ENCODE results near the gene MAMLD1.

Gene MAMLD1

DNA sequence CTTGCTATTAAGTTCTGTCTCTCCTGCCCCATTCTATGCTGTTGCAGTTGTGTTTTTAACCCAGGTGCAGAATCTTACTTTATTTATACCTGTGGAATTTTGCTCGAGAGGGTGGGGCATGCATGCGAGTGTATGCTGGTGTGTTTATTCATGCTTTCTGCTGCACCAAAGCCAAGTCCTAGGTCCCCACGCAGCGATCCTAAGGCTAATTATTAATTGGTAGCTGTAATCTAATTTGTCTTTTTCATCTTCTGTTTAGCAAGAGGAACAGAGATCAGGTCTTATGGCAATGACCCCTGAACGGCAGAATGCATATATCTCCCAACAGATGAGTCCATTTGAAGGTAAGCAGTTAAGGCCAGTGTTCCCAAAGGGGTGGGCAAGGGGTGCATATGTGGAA, 146.6 kb downstream of the MAMLD1 start:
- Histone ChIP-seq H3K4me3 (replicated peaks; ENCODE audit: insufficient read depth, low read length) (no peak overlapping the region), H3K27me3 (ENCODE audit: insufficient read depth, poor library complexity, severe bottlenecking) (no peaks in the 10 kb centered on the region), H3K27ac (replicated peaks) (no peak overlapping the region)
- no peak for DNase-seq (ENCODE audit: low read depth in 1 of 2, low spot score in 1 of 2)
- TF ChIP-seq POLR2AphosphoS5 (IDR thresholded peaks at IDR 0.05; ENCODE audit: low read depth) = no peak
- TF ChIP-seq, protein P1, sequence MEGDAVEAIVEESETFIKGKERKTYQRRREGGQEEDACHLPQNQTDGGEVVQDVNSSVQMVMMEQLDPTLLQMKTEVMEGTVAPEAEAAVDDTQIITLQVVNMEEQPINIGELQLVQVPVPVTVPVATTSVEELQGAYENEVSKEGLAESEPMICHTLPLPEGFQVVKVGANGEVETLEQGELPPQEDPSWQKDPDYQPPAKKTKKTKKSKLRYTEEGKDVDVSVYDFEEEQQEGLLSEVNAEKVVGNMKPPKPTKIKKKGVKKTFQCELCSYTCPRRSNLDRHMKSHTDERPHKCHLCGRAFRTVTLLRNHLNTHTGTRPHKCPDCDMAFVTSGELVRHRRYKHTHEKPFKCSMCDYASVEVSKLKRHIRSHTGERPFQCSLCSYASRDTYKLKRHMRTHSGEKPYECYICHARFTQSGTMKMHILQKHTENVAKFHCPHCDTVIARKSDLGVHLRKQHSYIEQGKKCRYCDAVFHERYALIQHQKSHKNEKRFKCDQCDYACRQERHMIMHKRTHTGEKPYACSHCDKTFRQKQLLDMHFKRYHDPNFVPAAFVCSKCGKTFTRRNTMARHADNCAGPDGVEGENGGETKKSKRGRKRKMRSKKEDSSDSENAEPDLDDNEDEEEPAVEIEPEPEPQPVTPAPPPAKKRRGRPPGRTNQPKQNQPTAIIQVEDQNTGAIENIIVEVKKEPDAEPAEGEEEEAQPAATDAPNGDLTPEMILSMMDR (IDR thresholded peaks at IDR 0.05; ENCODE audit: insufficient read depth, low read length) = no peak
- TF ChIP-seq, protein P2, sequence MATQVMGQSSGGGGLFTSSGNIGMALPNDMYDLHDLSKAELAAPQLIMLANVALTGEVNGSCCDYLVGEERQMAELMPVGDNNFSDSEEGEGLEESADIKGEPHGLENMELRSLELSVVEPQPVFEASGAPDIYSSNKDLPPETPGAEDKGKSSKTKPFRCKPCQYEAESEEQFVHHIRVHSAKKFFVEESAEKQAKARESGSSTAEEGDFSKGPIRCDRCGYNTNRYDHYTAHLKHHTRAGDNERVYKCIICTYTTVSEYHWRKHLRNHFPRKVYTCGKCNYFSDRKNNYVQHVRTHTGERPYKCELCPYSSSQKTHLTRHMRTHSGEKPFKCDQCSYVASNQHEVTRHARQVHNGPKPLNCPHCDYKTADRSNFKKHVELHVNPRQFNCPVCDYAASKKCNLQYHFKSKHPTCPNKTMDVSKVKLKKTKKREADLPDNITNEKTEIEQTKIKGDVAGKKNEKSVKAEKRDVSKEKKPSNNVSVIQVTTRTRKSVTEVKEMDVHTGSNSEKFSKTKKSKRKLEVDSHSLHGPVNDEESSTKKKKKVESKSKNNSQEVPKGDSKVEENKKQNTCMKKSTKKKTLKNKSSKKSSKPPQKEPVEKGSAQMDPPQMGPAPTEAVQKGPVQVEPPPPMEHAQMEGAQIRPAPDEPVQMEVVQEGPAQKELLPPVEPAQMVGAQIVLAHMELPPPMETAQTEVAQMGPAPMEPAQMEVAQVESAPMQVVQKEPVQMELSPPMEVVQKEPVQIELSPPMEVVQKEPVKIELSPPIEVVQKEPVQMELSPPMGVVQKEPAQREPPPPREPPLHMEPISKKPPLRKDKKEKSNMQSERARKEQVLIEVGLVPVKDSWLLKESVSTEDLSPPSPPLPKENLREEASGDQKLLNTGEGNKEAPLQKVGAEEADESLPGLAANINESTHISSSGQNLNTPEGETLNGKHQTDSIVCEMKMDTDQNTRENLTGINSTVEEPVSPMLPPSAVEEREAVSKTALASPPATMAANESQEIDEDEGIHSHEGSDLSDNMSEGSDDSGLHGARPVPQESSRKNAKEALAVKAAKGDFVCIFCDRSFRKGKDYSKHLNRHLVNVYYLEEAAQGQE (IDR thresholded peaks at IDR 0.05; ENCODE audit: insufficient replicate concordance, low read depth) = no peak
- no peak for TF ChIP-seq GABPA (IDR thresholded peaks at IDR 0.05; ENCODE audit: low read depth)
- no peak for TF ChIP-seq SPI1 (IDR thresholded peaks at IDR 0.05; ENCODE audit: borderline replicate concordance, low read depth)

DNA sequence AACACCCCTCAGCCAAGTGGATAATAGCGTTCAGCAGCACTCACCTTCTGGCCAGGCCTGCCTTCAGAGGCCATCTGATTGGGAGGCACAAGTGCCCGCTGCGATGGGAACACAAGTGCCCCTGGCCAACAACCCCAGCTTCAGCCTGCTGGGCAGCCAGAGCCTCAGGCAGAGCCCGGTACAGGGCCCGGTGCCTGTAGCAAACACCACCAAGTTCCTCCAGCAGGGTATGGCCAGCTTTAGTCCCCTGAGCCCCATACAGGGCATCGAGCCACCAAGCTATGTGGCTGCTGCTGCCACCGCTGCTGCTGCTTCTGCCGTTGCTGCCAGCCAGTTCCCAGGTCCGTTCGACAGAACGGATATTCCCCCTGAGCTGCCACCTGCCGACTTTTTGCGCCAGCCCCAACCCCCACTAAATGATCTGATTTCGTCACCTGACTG, 149.4 kb downstream of the MAMLD1 start:
- TF ChIP-seq, protein P1 (IDR thresholded peaks at IDR 0.05; ENCODE audit: insufficient read depth, low read length) = no peak
- TF ChIP-seq SPI1 (IDR thresholded peaks at IDR 0.05; ENCODE audit: borderline replicate concordance, low read depth) = no peak
- TF ChIP-seq, protein P2 (IDR thresholded peaks at IDR 0.05; ENCODE audit: insufficient replicate concordance, low read depth) = no peak
- no peak for TF ChIP-seq GABPA (IDR thresholded peaks at IDR 0.05; ENCODE audit: low read depth)
- no peak for TF ChIP-seq POLR2AphosphoS5 (IDR thresholded peaks at IDR 0.05; ENCODE audit: low read depth)
- Histone ChIP-seq H3K27ac (replicated peaks) (no peak overlapping the region), H3K27me3 (ENCODE audit: insufficient read depth, poor library complexity, severe bottlenecking) (no peaks in the 10 kb centered on the region), H3K4me3 (replicated peaks; ENCODE audit: insufficient read depth, low read length) (no peak overlapping the region)
- no peak for DNase-seq (ENCODE audit: low read depth in 1 of 2, low spot score in 1 of 2)

DNA sequence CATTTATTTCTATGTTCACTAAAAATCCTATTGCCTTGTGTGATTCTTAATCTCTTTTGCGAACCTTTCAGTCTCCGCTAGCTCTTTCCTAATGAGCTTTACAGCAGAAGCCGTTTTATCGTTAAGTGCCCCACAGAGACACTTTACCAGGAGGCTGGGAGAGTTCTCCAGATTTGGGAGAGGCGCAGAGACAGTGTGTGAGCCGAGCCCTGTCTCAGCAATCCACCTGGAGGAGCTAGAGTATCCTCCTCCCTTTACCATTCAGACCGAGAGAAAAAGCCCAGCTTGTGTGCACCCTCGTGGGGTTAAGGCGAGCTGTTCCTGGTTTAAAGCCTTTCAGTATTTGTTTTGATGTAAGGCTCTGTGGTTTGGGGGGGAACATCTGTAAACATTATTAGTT, 150.4 kb downstream of the MAMLD1 start:
- Histone ChIP-seq H3K27ac (replicated peaks) (no peak overlapping the region), H3K27me3 (ENCODE audit: insufficient read depth, poor library complexity, severe bottlenecking) (no peaks in the 10 kb centered on the region), H3K4me3 (replicated peaks; ENCODE audit: insufficient read depth, low read length) (no peak overlapping the region)
- TF ChIP-seq SPI1 (IDR thresholded peaks at IDR 0.05; ENCODE audit: borderline replicate concordance, low read depth) = no peak
- TF ChIP-seq GABPA (IDR thresholded peaks at IDR 0.05; ENCODE audit: low read depth) = no peak
- TF ChIP-seq, protein P2 (IDR thresholded peaks at IDR 0.05; ENCODE audit: insufficient replicate concordance, low read depth) = no peak
- no peak for DNase-seq (ENCODE audit: low read depth in 1 of 2, low spot score in 1 of 2)
